Brain microvascular endothelial cell (primary cell): ENCODE results near the gene PAOX.
"Not testable (repeated sequence)": the region's sequence is repeated elsewhere in the genome, so short reads cannot be mapped to it uniquely, and the experiment has no call there.

Experiments
- DNase-seq: peaks from one replicate; pipeline ENCODE4 v3.0.0-alpha.2; 2020
- H3K27ac ChIP-seq: fragments of 250-450 bp; sonication (Bioruptor Pico); 2 replicates; pipeline ENCODE4 v1.5.1; 2020; ENCODE audit warnings: mild to moderate bottlenecking, moderate library complexity
- H3K27me3 ChIP-seq: fragments of 250-450 bp; sonication (Bioruptor Pico); replicated peaks from 2 replicates; pipeline ENCODE4 v1.5.1; 2020; ENCODE audit warnings: mild to moderate bottlenecking
- H3K36me3 ChIP-seq: fragments of 250-450 bp; sonication (Bioruptor Pico); replicated peaks from 2 replicates; pipeline ENCODE4 v1.5.1; 2020; ENCODE audit warnings: mild to moderate bottlenecking
- H3K4me3 ChIP-seq: 2 replicates; pipeline ENCODE4 v1.5.1; 2011; ENCODE audit warnings: low read depth, mild to moderate bottlenecking, control low read depth, low read length, moderate library complexity
- CTCF ChIP-seq: IDR thresholded peaks from 2 replicates; pipeline ENCODE4 v1.5.1; 2011; ENCODE audit warnings: low read depth, mild to moderate bottlenecking, moderate library complexity, low read length, control low read depth, inconsistent platforms; ENCODE audit errors: missing control alignments
- in situ Hi-C: cut with HindIII; loops from 2 replicates; pipeline ENCODE4 v1.10.0; 2017; ENCODE audit warnings: low sequenced_read_pairs, low pct_ligation_motif_present

PAOX gene

DNA sequence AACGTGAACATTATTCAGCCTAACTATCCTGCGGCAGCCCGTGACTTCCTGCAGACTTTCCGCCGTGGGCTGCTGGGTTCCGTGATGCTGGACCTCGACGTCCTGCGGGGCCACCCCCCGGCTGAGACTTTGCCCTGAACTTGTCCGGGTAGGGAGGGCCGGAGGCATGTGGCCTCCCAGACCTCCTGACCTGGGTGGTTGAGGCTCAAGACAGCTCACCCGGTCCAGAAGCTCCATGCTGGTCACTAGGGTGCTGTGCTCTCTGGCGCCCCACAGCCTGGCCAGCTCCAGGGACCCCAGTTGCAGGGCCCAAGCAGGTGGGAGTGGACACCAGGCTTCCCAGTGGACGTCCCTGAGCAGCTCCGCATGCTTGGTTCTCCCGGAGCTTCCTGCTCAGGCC lies 41.0 kb downstream of the PAOX start:
- in situ Hi-C loops, result no loop called here
- DNase-seq, result no peak
- TF ChIP-seq CTCF, result no peak
- Histone ChIP-seq H3K4me3 (no peak overlapping the region), H3K27ac (no peak overlapping the region), H3K27me3 (peaks cover 5% of the 10 kb centered on the region), H3K36me3 (peaks cover 24% of the 10 kb centered on the region)

- Histone ChIP-seq H3K27ac (no peak overlapping the region), H3K36me3 (peaks cover 20% of the 10 kb centered on the region), H3K4me3 (no peak overlapping the region), H3K27me3 (peaks cover 5% of the 10 kb centered on the region)
- no peak for TF ChIP-seq CTCF
- in situ Hi-C loops, result no loop called here
- DNase-seq, result no peak
These were observed 41.5 kb downstream of the PAOX start for GRCh38 chr10:133420579-133420978.

DNA sequence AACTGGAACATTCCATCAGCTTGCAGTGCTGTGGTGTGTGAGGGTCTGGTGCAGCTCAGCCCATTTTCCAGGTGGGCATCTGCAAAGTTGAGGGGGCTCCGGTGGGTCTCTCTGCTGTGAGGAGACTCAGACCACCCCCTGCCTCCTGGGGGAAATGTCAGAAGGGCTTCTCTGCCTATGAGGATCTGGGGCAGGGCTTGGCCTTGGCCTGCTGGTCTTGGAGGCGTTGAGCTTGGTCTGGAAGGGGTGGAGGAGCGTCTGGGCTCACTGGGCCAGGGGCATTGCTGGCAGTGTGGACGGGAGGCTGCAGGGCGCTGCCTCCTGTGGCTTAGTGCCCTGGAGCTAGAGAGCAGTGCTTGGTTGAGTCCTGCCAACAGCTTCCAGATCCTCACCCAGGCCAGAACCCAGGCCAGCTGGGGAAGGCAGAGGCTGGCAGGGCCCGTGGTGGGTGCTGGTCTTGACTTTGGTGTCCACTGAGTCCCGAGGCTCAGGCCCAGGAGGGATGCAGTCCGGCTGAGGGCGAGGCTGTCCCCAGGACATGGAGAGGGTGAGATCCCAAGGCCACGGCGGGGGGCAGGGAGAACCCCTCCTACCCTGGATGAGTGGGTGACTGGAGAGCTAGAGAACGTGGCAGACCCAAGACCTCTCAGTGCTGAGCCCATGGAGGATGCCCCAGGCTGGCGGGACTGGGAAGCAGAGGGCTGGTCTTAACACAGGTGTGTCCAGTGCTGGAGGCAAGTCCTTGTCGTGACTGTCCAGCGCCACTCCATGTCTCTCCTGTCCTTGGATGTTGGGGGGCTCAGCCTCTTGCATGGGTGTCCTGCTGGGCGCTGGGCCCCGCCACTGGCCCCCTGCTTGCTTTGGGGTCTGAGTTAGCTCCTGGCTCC lies 42.5 kb downstream of the PAOX start:
- DNase-seq, result no peak
- Histone ChIP-seq H3K4me3 (no peak overlapping the region), H3K36me3 (peaks cover 16% of the 10 kb centered on the region), H3K27me3 (peaks cover 5% of the 10 kb centered on the region), H3K27ac (no peak overlapping the region)
- in situ Hi-C loops, result no loop called here
- no peak for TF ChIP-seq CTCF

GRCh38 chr10:133422223-133422806 lies 43.3 kb downstream of the PAOX start:
- in situ Hi-C loops, result no loop called here
- no peak overlapping the region for H3K4me3 ChIP-seq
- peaks cover 16% of the 10 kb centered on the region for H3K36me3 ChIP-seq
- H3K27me3 ChIP-seq, result peaks cover 5% of the 10 kb centered on the region
- H3K27ac ChIP-seq, result no peak overlapping the region
- no peak for DNase-seq
- no peak for TF ChIP-seq CTCF

GRCh38 chr10:133422807-133423771 lies 44.0 kb downstream of the PAOX start:
- Histone ChIP-seq H3K4me3 (no peak overlapping the region), H3K27ac (no peak overlapping the region), H3K36me3 (peaks cover 13% of the 10 kb centered on the region), H3K27me3 (peaks cover 5% of the 10 kb centered on the region)
- no peak for TF ChIP-seq CTCF
- in situ Hi-C loops, result no loop called here
- no peak for DNase-seq

DNA sequence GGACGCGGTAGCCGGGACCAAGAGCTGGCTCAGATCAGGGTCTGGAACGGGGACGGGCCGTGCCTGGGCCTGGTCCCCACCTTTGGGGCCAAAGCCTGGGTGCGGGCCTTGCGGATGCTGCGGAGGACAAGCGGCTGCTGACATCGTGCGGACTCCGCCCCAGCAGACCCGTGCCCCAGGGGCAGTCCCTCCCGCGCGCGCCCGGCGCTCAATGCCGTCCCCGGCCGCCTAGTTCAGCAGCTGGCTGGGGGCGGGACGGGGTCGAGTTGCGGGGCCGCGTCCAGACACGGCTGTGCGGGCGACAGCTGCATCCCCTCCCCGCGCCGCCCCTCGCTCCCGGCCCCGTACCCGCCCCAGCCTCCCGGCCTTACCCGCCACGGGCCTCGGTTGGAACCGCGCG lies 45.0 kb downstream of the PAOX start:
- H3K4me3 ChIP-seq, DNase-seq, in situ Hi-C loops, H3K27me3 ChIP-seq, H3K36me3 ChIP-seq, H3K27ac ChIP-seq: not testable (repeated sequence)

DNA sequence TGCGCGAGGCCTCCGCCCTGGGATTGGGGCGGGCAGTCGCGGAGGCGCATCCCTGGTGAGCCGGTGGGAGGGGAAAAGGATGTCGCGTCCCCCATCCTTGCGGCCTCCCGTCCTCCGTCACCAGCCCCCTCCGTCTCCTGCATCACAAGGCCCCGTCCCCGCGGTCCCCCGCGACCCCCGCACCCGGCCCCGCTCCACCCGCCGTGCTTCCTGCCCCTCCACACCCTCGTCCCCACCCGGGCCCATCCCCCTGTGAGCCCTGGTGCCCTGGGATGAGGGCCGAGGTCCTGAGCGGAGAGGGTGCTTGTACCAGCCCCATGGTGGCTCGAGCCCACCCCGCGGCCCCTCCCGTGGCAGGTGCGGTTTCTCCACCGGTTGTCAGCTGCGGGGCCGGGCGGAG lies 45.5 kb downstream of the PAOX start, which contains the start of gene SPRN:
SPRN (minus strand) TSS at position 25 of the 400 bp plus-strand sequence. CDS start 944 bp downstream, outside the sequence.
- in situ Hi-C loops, H3K36me3 ChIP-seq, DNase-seq, H3K27ac ChIP-seq, H3K4me3 ChIP-seq, H3K27me3 ChIP-seq: not testable (repeated sequence)

DNA sequence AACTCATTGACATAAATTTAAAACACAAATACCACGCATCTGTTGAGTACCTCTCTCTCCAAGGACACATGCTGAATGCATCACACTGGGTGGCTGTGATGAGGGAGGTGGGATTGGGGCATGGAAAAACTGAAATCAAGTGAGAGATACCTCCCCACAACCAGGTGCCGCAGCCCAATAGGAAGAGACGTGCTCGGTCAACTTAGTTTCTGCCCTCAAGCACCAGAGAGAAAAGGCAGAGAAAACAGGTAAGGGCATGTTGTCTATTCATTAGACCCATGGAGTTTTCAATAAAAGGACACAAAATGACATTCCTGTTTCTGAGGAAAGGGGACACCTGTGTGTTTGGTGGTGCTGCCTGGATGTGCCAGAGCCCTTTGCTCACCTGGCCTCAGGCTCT lies 50.5 kb downstream of the PAOX start:
- H3K27me3 ChIP-seq, in situ Hi-C loops, H3K36me3 ChIP-seq, H3K4me3 ChIP-seq, DNase-seq, H3K27ac ChIP-seq: not testable (repeated sequence)
